Neural progenitor cell (in vitro differentiated cells): ENCODE measurements around the gene PRKCE. TPM values are rescaled to one million over a fixed set of nuclear protein-coding genes. Genes with fewer than 3 reads are reported as not detected.

ENCODE experiments used
- DNase-seq: peaks from one replicate; pipeline ENCODE4 v3.0.0-alpha.2; 2016; ENCODE audit warnings: low spot score
- H2AFZ ChIP-seq: fragments of 200-600 bp; sonication (generic); replicated peaks from 2 replicates; pipeline ENCODE4 v1.6.1; 2016; ENCODE audit warnings: antibody characterized with exemption
- H3F3A ChIP-seq: fragments of 200-600 bp; sonication (generic); 2 replicates; pipeline ENCODE4 v1.6.1; 2016; ENCODE audit warnings: antibody characterized with exemption, low read depth
- H3K27ac ChIP-seq: fragments of 200-600 bp; sonication (generic); 2 replicates; pipeline ENCODE4 v1.5.1; 2016; ENCODE audit warnings: mild to moderate bottlenecking
- H3K27me3 ChIP-seq: fragments of 200-600 bp; sonication (generic); 2 replicates; pipeline ENCODE4 v1.6.1; 2016; ENCODE audit warnings: mild to moderate bottlenecking, moderate library complexity
- H3K36me3 ChIP-seq: fragments of 200-600 bp; sonication (generic); 2 replicates; pipeline ENCODE4 v1.5.1; 2016
- H3K4me1 ChIP-seq: fragments of 200-600 bp; sonication (generic); 2 replicates; pipeline ENCODE4 v1.6.1; 2016; ENCODE audit warnings: mixed run types
- H3K4me2 ChIP-seq: fragments of 200-600 bp; sonication (generic); 2 replicates; pipeline ENCODE4 v1.6.1; 2016
- H3K4me3 ChIP-seq: fragments of 200-600 bp; sonication (generic); 2 replicates; pipeline ENCODE4 v1.5.1; 2016
- H3K79me2 ChIP-seq: fragments of 200-600 bp; sonication (generic); 2 replicates; pipeline ENCODE4 v1.6.1; 2016; ENCODE audit warnings: low read depth
- H3K9ac ChIP-seq: fragments of 200-600 bp; sonication (generic); 2 replicates; pipeline ENCODE4 v1.6.1; 2016
- H3K9me3 ChIP-seq: fragments of 200-600 bp; sonication (generic); 2 replicates; pipeline ENCODE4 v1.5.1; 2016; ENCODE audit warnings: low read depth
- H4K20me1 ChIP-seq: fragments of 200-600 bp; sonication (generic); 2 replicates; pipeline ENCODE4 v1.6.1; 2016; ENCODE audit warnings: low read depth
- H3K27ac Mint-ChIP-seq: 3 replicates; pipeline ENCODE4 v1.8.0; 2021; ENCODE audit warnings: mixed read lengths
- H3K27me3 Mint-ChIP-seq: 2 replicates; pipeline ENCODE4 v1.8.0; 2022; ENCODE audit warnings: low read depth, mild to moderate bottlenecking, inconsistent platforms, moderate library complexity, mixed read lengths; ENCODE audit not compliant: insufficient read depth
- H3K36me3 Mint-ChIP-seq: 3 replicates; pipeline ENCODE4 v1.8.0; 2021; ENCODE audit warnings: mixed read lengths
- H3K4me1 Mint-ChIP-seq: 3 replicates; pipeline ENCODE4 v1.8.0; 2021; ENCODE audit warnings: mixed read lengths
- H3K4me3 Mint-ChIP-seq: 3 replicates; pipeline ENCODE4 v1.8.0; 2021; ENCODE audit warnings: mild to moderate bottlenecking, moderate library complexity, mixed read lengths
- H3K9me3 Mint-ChIP-seq: 3 replicates; pipeline ENCODE4 v1.8.0; 2020; ENCODE audit warnings: mixed read lengths
- CTCF ChIP-seq: fragments of 200-600 bp; sonication (generic); IDR thresholded peaks from 2 replicates; pipeline ENCODE4 v1.5.1; 2017; ENCODE audit warnings: antibody characterized with exemption, mild to moderate bottlenecking
- EZH2 ChIP-seq: fragments of 200-600 bp; sonication (generic); IDR thresholded peaks from 2 replicates; pipeline ENCODE4 v1.6.1; 2017; ENCODE audit warnings: antibody characterized with exemption, mild to moderate bottlenecking, moderate library complexity
- EZH2phosphoT487 ChIP-seq: fragments of 200-600 bp; sonication (generic); IDR thresholded peaks from 2 replicates; pipeline ENCODE4 v1.6.1; 2017; ENCODE audit warnings: antibody characterized with exemption
- total RNA-seq: library from RNA; depleted of rRNA; stranded (reverse); fragments of >200 nt; gene quantifications from 2 replicates; pipeline ENCODE4 v1.2.3, GENCODE V29; 2015; ENCODE audit warnings: low replicate concordance

PRKCE gene
- total RNA-seq, 1 donor from 2014 or later = 4.1 TPM

GRCh38 chr2:45652090-45653031 is 886 bp downstream of the PRKCE start:
- H4K20me1 ChIP-seq = peaks cover 7% of the 10 kb centered on the region
- H3K4me3 Mint-ChIP-seq = peak overlapping the region; percentile 91
- peak overlapping the region; percentile 93 for H2AFZ ChIP-seq
- peak overlapping the region; percentile 92 for H3K4me3 ChIP-seq
- no peak overlapping the region for H3K9ac ChIP-seq
- peak overlapping the region; percentile 100 for H3K4me2 ChIP-seq
- no peaks in the 10 kb centered on the region for H3K36me3 ChIP-seq
- peaks cover 2% of the 10 kb centered on the region for H3K36me3 Mint-ChIP-seq
- H3K4me1 ChIP-seq = peaks cover 13% of the 10 kb centered on the region
- peak overlapping the region; percentile 69 for H3K27ac Mint-ChIP-seq
- H3K27ac ChIP-seq = no peak overlapping the region
- H3K27me3 Mint-ChIP-seq = peaks cover 20% of the 10 kb centered on the region
- peaks cover 30% of the 10 kb centered on the region for H3K4me1 Mint-ChIP-seq
- peaks cover 21% of the 10 kb centered on the region for H3F3A ChIP-seq
- no peaks in the 10 kb centered on the region for H3K9me3 ChIP-seq
- H3K79me2 ChIP-seq = no peaks in the 10 kb centered on the region
- DNase-seq = peak; percentile 42
- TF ChIP-seq EZH2phosphoT487 (peak; percentile 55), CTCF (no peak), EZH2 (peak; percentile 77)
- H3K9me3 Mint-ChIP-seq = no peaks in the 10 kb centered on the region
- H3K27me3 ChIP-seq = peaks cover 77% of the 10 kb centered on the region

GRCh38 chr2:45653122-45653913 is 1.8 kb downstream of the PRKCE start:
- no peaks in the 10 kb centered on the region for H3K79me2 ChIP-seq
- peak overlapping the region; percentile 91 for H3K4me3 Mint-ChIP-seq
- H3K27ac ChIP-seq = no peak overlapping the region
- H2AFZ ChIP-seq = no peak overlapping the region
- no peaks in the 10 kb centered on the region for H3K36me3 ChIP-seq
- DNase-seq = no peak
- TF ChIP-seq CTCF (no peak), EZH2phosphoT487 (no peak), EZH2 (no peak)
- peaks cover 7% of the 10 kb centered on the region for H4K20me1 ChIP-seq
- H3K27me3 Mint-ChIP-seq = peaks cover 17% of the 10 kb centered on the region
- peak overlapping the region; percentile 92 for H3K4me3 ChIP-seq
- peaks cover 27% of the 10 kb centered on the region for H3K4me1 Mint-ChIP-seq
- H3K4me2 ChIP-seq = peak overlapping the region; percentile 100
- no peak overlapping the region for H3K27ac Mint-ChIP-seq
- peaks cover 21% of the 10 kb centered on the region for H3F3A ChIP-seq
- peaks cover 13% of the 10 kb centered on the region for H3K4me1 ChIP-seq
- H3K36me3 Mint-ChIP-seq = peaks cover 2% of the 10 kb centered on the region
- no peaks in the 10 kb centered on the region for H3K9me3 Mint-ChIP-seq
- no peaks in the 10 kb centered on the region for H3K9me3 ChIP-seq
- peaks cover 67% of the 10 kb centered on the region for H3K27me3 ChIP-seq
- H3K9ac ChIP-seq = no peak overlapping the region

GRCh38 chr2:45654250-45654649 is 2.8 kb downstream of the PRKCE start:
- Histone ChIP-seq H3K9ac (no peak overlapping the region), H3K4me3 (no peak overlapping the region), H2AFZ (no peak overlapping the region), H3K27ac (no peak overlapping the region), H3K4me2 (no peak overlapping the region), H3F3A (peaks cover 21% of the 10 kb centered on the region), H4K20me1 (peaks cover 5% of the 10 kb centered on the region), H3K9me3 (no peaks in the 10 kb centered on the region), H3K36me3 (no peaks in the 10 kb centered on the region), H3K4me1 (peaks cover 12% of the 10 kb centered on the region), H3K27me3 (peaks cover 58% of the 10 kb centered on the region), H3K79me2 (no peaks in the 10 kb centered on the region)
- no peak for DNase-seq
- Mint-ChIP-seq H3K4me3 (peak overlapping the region; percentile 69), H3K36me3 (peaks cover 2% of the 10 kb centered on the region), H3K27ac (no peak overlapping the region), H3K27me3 (peaks cover 16% of the 10 kb centered on the region), H3K9me3 (no peaks in the 10 kb centered on the region), H3K4me1 (peaks cover 25% of the 10 kb centered on the region)
- TF ChIP-seq EZH2 (no peak), CTCF (no peak), EZH2phosphoT487 (no peak)
